ENCODE measurements around the gene RGS19. TPM values are rescaled to one million over a fixed set of nuclear protein-coding genes. Genes with fewer than 3 reads are reported as not detected.

RGS19 gene
- polyA plus RNA-seq, 4 donors: 5.7 to 8.3 (median 7.1) TPM

Other genes with a start within 250 kb of the RGS19 start
- gene ZBTB46, start 248.3 kb downstream of the RGS19 start, polyA plus RNA-seq (ENCODE audit: insufficient read length in 4 of 4): 10 to 100 TPM; 13.9 to 25.7 (median 20.6) TPM
- gene ABHD16B, start 218.0 kb downstream of the RGS19 start, polyA plus RNA-seq (ENCODE audit: insufficient read length in 4 of 4): not detected
- gene TPD52L2, start 214.2 kb downstream of the RGS19 start, polyA plus RNA-seq (ENCODE audit: insufficient read length in 4 of 4): 10 to 100 TPM; 82.9 to 96.6 (median 95.2) TPM
- 10 to 100 TPM; 26.5 to 38.5 (median 32.2) TPM for gene DNAJC5, start 184.4 kb downstream of the RGS19 start, polyA plus RNA-seq (ENCODE audit: insufficient read length in 4 of 4)
- gene UCKL1, start 123.1 kb downstream of the RGS19 start, polyA plus RNA-seq (ENCODE audit: insufficient read length in 4 of 4): 10 to 100 TPM; 36.6 to 76.7 (median 57.0) TPM
- 10 to 100 TPM; 21.4 to 36.0 (median 29.4) TPM for gene ZNF512B, start 109.6 kb downstream of the RGS19 start, polyA plus RNA-seq (ENCODE audit: insufficient read length in 4 of 4)
- 10 to 100 TPM in 2 of 4 donors, 1 to 10 TPM in 2; 6.8 to 14.2 (median 9.6) TPM for gene SAMD10, start 99.9 kb downstream of the RGS19 start, polyA plus RNA-seq (ENCODE audit: insufficient read length in 4 of 4)
- 10 to 100 TPM; 86.0 to 95.4 (median 92.7) TPM for gene PRPF6, start 98.4 kb downstream of the RGS19 start, polyA plus RNA-seq (ENCODE audit: insufficient read length in 4 of 4)
- gene C20orf204, start 43.3 kb downstream of the RGS19 start, polyA plus RNA-seq (ENCODE audit: insufficient read length in 4 of 4): 1 to 10 TPM in 3 of 4 donors, under 1 TPM in 1; 0.35 to 1.8 (median 1.4) TPM
- 10 to 100 TPM in 3 of 4 donors, 1 to 10 TPM in 1; 7.1 to 17.0 (median 12.6) TPM for gene SOX18, start 29.9 kb downstream of the RGS19 start, polyA plus RNA-seq (ENCODE audit: insufficient read length in 4 of 4)
- gene TCEA2, start 16.3 kb downstream of the RGS19 start, polyA plus RNA-seq (ENCODE audit: insufficient read length in 4 of 4): 10 to 100 TPM; 69.8 to 99.8 (median 96.4) TPM
- 1 to 10 TPM in 3 of 4 donors, under 1 TPM in 1; 0.85 to 1.4 (median 1.2) TPM for gene OPRL1, start 564 bp upstream of the RGS19 start, polyA plus RNA-seq (ENCODE audit: insufficient read length in 4 of 4)
- gene LKAAEAR1, start 4.9 kb upstream of the RGS19 start, polyA plus RNA-seq (ENCODE audit: insufficient read length in 4 of 4): under 1 TPM in 2 of 4 donors, not detected in 2; 0.27 to 0.29 TPM
- gene NPBWR2, start 28.0 kb upstream of the RGS19 start, polyA plus RNA-seq (ENCODE audit: insufficient read length in 4 of 4): not detected
- under 1 TPM; 0.21 to 0.76 (median 0.44) TPM for gene MYT1, start 84.9 kb upstream of the RGS19 start, polyA plus RNA-seq (ENCODE audit: insufficient read length in 4 of 4)
- gene PCMTD2, start 176.2 kb upstream of the RGS19 start, polyA plus RNA-seq (ENCODE audit: insufficient read length in 4 of 4): 100 to 1,000 TPM; 128 to 206 (median 158) TPM

All from left renal cortex interstitium (tissue), 4 donors.